IPS DF 6.9 (cell line): ENCODE data around the gene SHB.
A peak's percentile ranks its signal among the peaks of the same experiment; 100 is the strongest.

Source experiments
- DNase-seq: peaks from one replicate; pipeline ENCODE4 v3.0.0-alpha.2; 2013; ENCODE audit warnings: low read depth, low spot score
- H3K27ac ChIP-seq: one replicate; pipeline ENCODE4 v1.5.1; 2013; ENCODE audit warnings: low read length, control low read depth
- H3K27me3 ChIP-seq: 2 replicates; pipeline ENCODE4 v1.6.1; 2013; ENCODE audit warnings: mild to moderate bottlenecking, low read length; ENCODE audit not compliant: control insufficient read depth, insufficient read depth
- H3K36me3 ChIP-seq: 2 replicates; pipeline ENCODE4 v1.6.1; 2013; ENCODE audit warnings: low read length; ENCODE audit not compliant: control insufficient read depth, insufficient read depth
- H3K4me1 ChIP-seq: 2 replicates; pipeline ENCODE4 v1.6.1; 2013; ENCODE audit warnings: low read length; ENCODE audit not compliant: control insufficient read depth, insufficient read depth
- H3K4me3 ChIP-seq: 2 replicates; pipeline ENCODE4 v1.5.1; 2013; ENCODE audit warnings: mild to moderate bottlenecking, low read length
- H3K9me3 ChIP-seq: 2 replicates; pipeline ENCODE4 v1.6.1; 2013; ENCODE audit warnings: low read length, inconsistent platforms; ENCODE audit not compliant: control insufficient read depth, insufficient read depth
- WGBS: extraction: QIAGEN DNeasy Blood & Tissue Kit; methylation state at CpG from one replicate; pipeline ENCODE4 v1.1.7; 2013; ENCODE audit warnings: mixed read lengths, missing lambda C conversion rate; ENCODE audit not compliant: insufficient read length, insufficient coverage; 5-methylcytosine and 5-hydroxymethylcytosine counted together

The SHB gene

GRCh38 chr9:38074441-38074961 is 5.5 kb upstream of the SHB start:
- no peak for DNase-seq
- WGBS: 100% methylated on average over 1 of the region's 5 CpGs

GRCh38 chr9:38073882-38074281 is 4.9 kb upstream of the SHB start:
- H3K4me1 ChIP-seq: no peaks in the 10 kb centered on the region
- no peaks in the 10 kb centered on the region for H3K36me3 ChIP-seq
- no CpG with 5 or more reads among the region's 3 CpGs for WGBS
- no peaks in the 10 kb centered on the region for H3K9me3 ChIP-seq
- H3K27ac ChIP-seq: no peak overlapping the region
- no peak overlapping the region for H3K4me3 ChIP-seq
- DNase-seq: no peak
- no peaks in the 10 kb centered on the region for H3K27me3 ChIP-seq

More at GRCh38 chr9:38074441-38074961, 5.5 kb upstream of the SHB start:
- H3K4me3 ChIP-seq: no peak overlapping the region
- H3K4me1 ChIP-seq: no peaks in the 10 kb centered on the region
- H3K9me3 ChIP-seq: no peaks in the 10 kb centered on the region
- no peak overlapping the region for H3K27ac ChIP-seq
- H3K36me3 ChIP-seq: no peaks in the 10 kb centered on the region
- H3K27me3 ChIP-seq: no peaks in the 10 kb centered on the region

- no peaks in the 10 kb centered on the region; the same call in 1 of the 2 replicates for H3K27me3 ChIP-seq
- no peaks in the 10 kb centered on the region for H3K36me3 ChIP-seq
- no peak overlapping the region for H3K4me3 ChIP-seq
- no peak overlapping the region for H3K27ac ChIP-seq
- peaks cover 2% of the 10 kb centered on the region; the same call in 1 of the 2 replicates for H3K4me1 ChIP-seq
- no peaks in the 10 kb centered on the region for H3K9me3 ChIP-seq
- no peak for DNase-seq
- no CpG with 5 or more reads among the region's 7 CpGs for WGBS
Observed at GRCh38 chr9:38071470-38072134, 2.6 kb upstream of the SHB start.

GRCh38 chr9:38067859-38068681 is 957 bp downstream of the SHB start:
- Histone ChIP-seq H3K27ac (no peak overlapping the region), H3K4me1 (peaks cover 10% of the 10 kb centered on the region), H3K4me3 (peak overlapping the region; percentile 81; the same call in 1 of the 2 replicates), H3K9me3 (no peaks in the 10 kb centered on the region), H3K27me3 (no peaks in the 10 kb centered on the region; the same call in 1 of the 2 replicates), H3K36me3 (no peaks in the 10 kb centered on the region)
- WGBS: no CpG with 5 or more reads among the region's 107 CpGs
- DNase-seq: no peak

- WGBS: no CpG with 5 or more reads among the region's 47 CpGs
- Histone ChIP-seq H3K27ac (no peak overlapping the region), H3K4me3 (peak overlapping the region; percentile 81; the same call in 1 of the 2 replicates), H3K36me3 (no peaks in the 10 kb centered on the region), H3K9me3 (no peaks in the 10 kb centered on the region), H3K4me1 (peaks cover 10% of the 10 kb centered on the region), H3K27me3 (no peaks in the 10 kb centered on the region; the same call in 1 of the 2 replicates)
- no peak for DNase-seq
Observed at GRCh38 chr9:38066914-38067858, 1.8 kb downstream of the SHB start.

- Histone ChIP-seq H3K27me3 (no peaks in the 10 kb centered on the region; the same call in 1 of the 2 replicates), H3K4me1 (peaks cover 10% of the 10 kb centered on the region), H3K4me3 (peak overlapping the region; percentile 81; the same call in 1 of the 2 replicates), H3K36me3 (no peaks in the 10 kb centered on the region), H3K27ac (no peak overlapping the region), H3K9me3 (no peaks in the 10 kb centered on the region)
- DNase-seq: no peak
- WGBS: no CpG with 5 or more reads among the region's 7 CpGs
Observed at GRCh38 chr9:38066197-38066913, 2.7 kb downstream of the SHB start.

GRCh38 chr9:38065369-38066075 is 3.5 kb downstream of the SHB start:
- no peak overlapping the region for H3K4me3 ChIP-seq

GRCh38 chr9:38064842-38065368 is 4.1 kb downstream of the SHB start:
- no peak overlapping the region for H3K4me3 ChIP-seq
- H3K36me3 ChIP-seq: no peaks in the 10 kb centered on the region
- DNase-seq: no peak
- H3K27me3 ChIP-seq: no peaks in the 10 kb centered on the region; the same call in 1 of the 2 replicates
- H3K9me3 ChIP-seq: no peaks in the 10 kb centered on the region
- no peak overlapping the region for H3K27ac ChIP-seq
- H3K4me1 ChIP-seq: peaks cover 10% of the 10 kb centered on the region
- no CpG with 5 or more reads among the region's 4 CpGs for WGBS

More at GRCh38 chr9:38065369-38066075, 3.5 kb downstream of the SHB start:
- no peak for DNase-seq
- peaks cover 10% of the 10 kb centered on the region for H3K4me1 ChIP-seq
- no CpG with 5 or more reads among the region's 9 CpGs for WGBS
- no peak overlapping the region for H3K27ac ChIP-seq
- H3K36me3 ChIP-seq: no peaks in the 10 kb centered on the region
- H3K27me3 ChIP-seq: no peaks in the 10 kb centered on the region; the same call in 1 of the 2 replicates
- no peaks in the 10 kb centered on the region for H3K9me3 ChIP-seq

- H3K27ac ChIP-seq: no peak overlapping the region
- DNase-seq: no peak
- H3K4me3 ChIP-seq: no peak overlapping the region
- WGBS: no CpG with 5 or more reads among the region's 2 CpGs
- no peaks in the 10 kb centered on the region; the same call in 1 of the 2 replicates for H3K27me3 ChIP-seq
- peaks cover 10% of the 10 kb centered on the region for H3K4me1 ChIP-seq
- no peaks in the 10 kb centered on the region for H3K9me3 ChIP-seq
- no peaks in the 10 kb centered on the region for H3K36me3 ChIP-seq
Observed at GRCh38 chr9:38063363-38063707, 5.7 kb downstream of the SHB start.
